GM19351 (cell line): ENCODE results near the gene SLC25A22.

Experiments used
- ATAC-seq: cut with Tn5 transposase; IDR thresholded peaks from one replicate; pipeline ENCODE4 v1.9.1; 2021; ENCODE audit warnings: mild to moderate bottlenecking, moderate library complexity; ENCODE audit not compliant: unreplicated experiment

SLC25A22 gene

GRCh38 chr11:761526-762108 is 36.5 kb downstream of the SLC25A22 start:
- ATAC-seq, result no peak

- ATAC-seq, result no peak
Observed at GRCh38 chr11:760236-760635, 37.8 kb downstream of the SLC25A22 start.

GRCh38 chr11:749731-750130 is 48.4 kb downstream of the SLC25A22 start:
- ATAC-seq, result no peak

DNA sequence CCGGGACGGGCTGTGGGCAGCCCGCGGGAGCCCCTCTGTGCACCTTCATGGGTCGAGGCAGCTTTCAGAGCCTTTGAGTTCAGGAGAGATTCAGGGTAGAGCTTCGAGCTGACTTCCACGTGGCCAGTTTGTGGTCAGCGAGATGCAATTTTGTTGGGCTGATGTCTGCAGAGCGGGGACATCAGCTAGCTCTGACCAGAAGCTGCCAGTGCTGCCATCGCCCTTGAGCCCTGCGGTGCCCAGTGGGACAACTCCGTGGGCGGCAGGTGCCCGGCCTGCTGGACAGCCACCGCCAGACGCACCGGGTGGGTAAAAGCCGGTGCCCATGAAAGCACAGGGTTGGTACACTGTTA is 50.1 kb downstream of the SLC25A22 start:
- peak; percentile 9 for ATAC-seq

GRCh38 chr11:747158-748006 is 50.7 kb downstream of the SLC25A22 start, which contains the start of gene TALDO1:
TSS of gene TALDO1 (plus strand) at chr11:747464. CDS start at chr11:747482, 18 bp downstream.
- peak; percentile 90 for ATAC-seq

DNA sequence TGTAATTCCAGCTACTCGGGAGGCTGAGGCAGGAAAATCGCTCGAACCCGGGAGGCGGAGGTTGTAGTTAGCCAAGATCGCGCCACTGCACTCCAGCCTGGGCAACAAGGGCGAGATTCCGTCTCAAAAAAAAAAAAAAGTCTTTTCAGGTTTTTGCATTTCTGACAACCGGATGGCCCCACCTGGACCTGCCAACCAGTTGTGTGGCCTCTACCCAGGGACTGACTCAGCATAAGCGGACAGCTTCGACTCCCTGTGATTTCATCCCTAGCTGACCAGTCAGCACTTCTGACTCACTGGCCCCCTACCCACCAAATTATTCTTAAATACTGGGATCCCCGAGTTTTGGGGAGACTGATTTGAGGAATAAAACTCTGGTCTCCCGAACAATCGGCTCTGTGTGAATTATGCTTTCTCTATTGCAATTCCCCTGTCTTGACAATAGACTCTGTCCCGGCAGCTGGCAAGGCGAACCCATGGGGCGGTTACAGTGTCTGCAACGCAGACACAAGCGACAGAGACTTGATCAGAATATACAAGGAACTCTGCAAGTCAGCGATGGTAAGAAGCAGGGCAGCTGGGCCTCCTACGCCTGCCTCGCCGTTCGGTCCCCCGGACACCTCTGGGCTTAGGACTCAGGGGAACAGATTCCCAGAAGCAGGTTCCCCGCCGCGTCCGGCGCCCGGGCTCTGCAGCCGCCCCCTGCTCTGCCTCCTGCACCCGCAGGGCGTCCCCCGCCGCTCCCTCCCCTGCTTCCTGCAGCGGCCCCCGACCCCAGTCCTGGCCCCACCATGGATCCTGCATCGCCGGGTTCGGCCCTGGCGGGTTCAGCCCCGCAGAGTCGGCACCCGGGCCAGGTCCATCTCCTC is 51.6 kb downstream of the SLC25A22 start:
- ATAC-seq, result peak; percentile 30

- ATAC-seq, result no peak
Observed at GRCh38 chr11:745428-745827, 52.7 kb downstream of the SLC25A22 start.

- no peak for ATAC-seq
Observed at GRCh38 chr11:742571-743201, 55.4 kb downstream of the SLC25A22 start.

DNA sequence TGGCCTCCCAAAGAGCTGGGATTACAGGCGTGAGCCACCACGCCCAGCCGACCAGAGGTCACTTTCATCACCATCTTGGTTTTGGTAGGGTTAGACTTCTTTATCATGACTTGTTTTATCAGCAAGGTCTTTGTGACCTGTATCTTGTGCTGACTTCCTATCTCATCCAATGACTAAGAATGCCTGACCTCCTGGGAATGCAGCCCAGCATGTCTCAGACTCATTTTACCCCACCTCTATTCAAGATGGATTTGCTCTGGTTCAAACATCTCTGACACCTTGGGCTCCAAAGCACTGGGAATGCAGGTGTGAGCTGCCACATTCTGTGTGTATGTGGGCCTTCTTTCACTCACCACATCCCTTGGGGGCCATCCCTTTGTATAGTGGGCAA is 55.9 kb downstream of the SLC25A22 start:
- ATAC-seq, result no peak
